Hepatocyte (in vitro differentiated cells): ENCODE results near the gene KASH5. TPM values are rescaled to one million over a fixed set of nuclear protein-coding genes. Genes with fewer than 3 reads are reported as not detected.
A peak's percentile ranks its signal among the peaks of the same experiment; 100 is the strongest.

Experiments
- DNase-seq: peaks from one replicate; pipeline ENCODE4 v3.0.0-alpha.2; 2016; ENCODE audit warnings: low spot score
- H2AFZ ChIP-seq: fragments of 200-600 bp; sonication (generic); 2 replicates; pipeline ENCODE4 v1.6.0; 2016; ENCODE audit warnings: antibody characterized with exemption, mild to moderate bottlenecking
- H3K27ac ChIP-seq: fragments of 200-600 bp; sonication (generic); 2 replicates; pipeline ENCODE4 v1.5.1; 2016; ENCODE audit warnings: mild to moderate bottlenecking
- H3K27me3 ChIP-seq: fragments of 200-600 bp; sonication (generic); 2 replicates; pipeline ENCODE4 v1.6.1; 2016
- H3K36me3 ChIP-seq: fragments of 200-600 bp; sonication (generic); replicated peaks from 2 replicates; pipeline ENCODE4 v1.5.1; 2016; ENCODE audit warnings: low read depth; ENCODE audit not compliant: insufficient read depth
- H3K4me1 ChIP-seq: fragments of 200-600 bp; sonication (generic); 2 replicates; pipeline ENCODE4 v1.5.1; 2016; ENCODE audit warnings: mild to moderate bottlenecking, moderate library complexity; ENCODE audit not compliant: insufficient read depth
- H3K4me2 ChIP-seq: fragments of 200-600 bp; sonication (generic); 2 replicates; pipeline ENCODE4 v1.6.0; 2016
- H3K4me3 ChIP-seq: fragments of 200-600 bp; sonication (generic); 2 replicates; pipeline ENCODE4 v1.5.1; 2016; ENCODE audit warnings: mild to moderate bottlenecking
- H3K79me2 ChIP-seq: fragments of 200-600 bp; sonication (generic); 2 replicates; pipeline ENCODE4 v1.6.0; 2017; ENCODE audit warnings: mild to moderate bottlenecking
- H3K9me2 ChIP-seq: fragments of 200-600 bp; sonication (generic); replicated peaks from 2 replicates; pipeline ENCODE4 v1.6.0; 2017; ENCODE audit warnings: mild to moderate bottlenecking; ENCODE audit not compliant: insufficient read depth
- H3K9me3 ChIP-seq: fragments of 200-600 bp; sonication (generic); 2 replicates; pipeline ENCODE4 v1.5.1; 2016; ENCODE audit warnings: low read depth, mild to moderate bottlenecking
- H4K20me1 ChIP-seq: fragments of 200-600 bp; sonication (generic); 2 replicates; pipeline ENCODE4 v1.6.0; 2016; ENCODE audit warnings: mild to moderate bottlenecking; ENCODE audit not compliant: insufficient read depth, poor library complexity, severe bottlenecking
- EZH2 ChIP-seq: fragments of 200-600 bp; sonication (generic); IDR thresholded peaks from 2 replicates; pipeline ENCODE4 v1.6.1; 2016; ENCODE audit warnings: antibody characterized with exemption, mild to moderate bottlenecking, borderline replicate concordance
- EZH2phosphoT487 ChIP-seq: fragments of 200-600 bp; sonication (generic); IDR thresholded peaks from one replicate; pipeline ENCODE4 v1.6.1; 2018; ENCODE audit warnings: antibody characterized with exemption, mild to moderate bottlenecking, low read depth, moderate library complexity; ENCODE audit not compliant: unreplicated experiment, severe bottlenecking
- WGBS: methylation state at CpG from one replicate; pipeline ENCODE4 v1.1.6; 2016; ENCODE audit warnings: low lambda C conversion rate; ENCODE audit errors: missing lambda C conversion rate; 5-methylcytosine and 5-hydroxymethylcytosine counted together
- polyA plus RNA-seq: library from polyadenylated mRNA; unstranded; fragments of >200 nt; fragmentation: Nextera tagmentation; extraction: Ambion mirVana; gene quantifications from 2 replicates; pipeline ENCODE4 v1.2.1, GENCODE V29; 2016
- total RNA-seq: library from RNA; depleted of rRNA; stranded (reverse); fragments of >200 nt; gene quantifications from 2 replicates; pipeline ENCODE4 v1.2.3, GENCODE V29; 2014
- TF ChIP-seq, protein P1 (sequence below): fragments of 200-600 bp; sonication (generic); IDR thresholded peaks from 2 replicates; pipeline ENCODE4 v1.5.1; 2016; ENCODE audit warnings: antibody characterized with exemption, mild to moderate bottlenecking; ENCODE audit not compliant: poor library complexity

Gene KASH5
- total and polyA plus RNA-seq, 2 experiments from 2014 or later, result not detected

GRCh38 chr19:49432141-49433073, 44.4 kb downstream of the KASH5 start:
- no peak overlapping the region for H3K4me2 ChIP-seq

GRCh38 chr19:49433240-49433901, 45.3 kb downstream of the KASH5 start:
- H3K27me3 ChIP-seq, result peaks cover 99% of the 10 kb centered on the region
- no peaks in the 10 kb centered on the region for H3K36me3 ChIP-seq
- H3K9me3 ChIP-seq, result no peaks in the 10 kb centered on the region
- no peak overlapping the region for H3K27ac ChIP-seq
- DNase-seq, result no peak
- TF ChIP-seq, protein P1, sequence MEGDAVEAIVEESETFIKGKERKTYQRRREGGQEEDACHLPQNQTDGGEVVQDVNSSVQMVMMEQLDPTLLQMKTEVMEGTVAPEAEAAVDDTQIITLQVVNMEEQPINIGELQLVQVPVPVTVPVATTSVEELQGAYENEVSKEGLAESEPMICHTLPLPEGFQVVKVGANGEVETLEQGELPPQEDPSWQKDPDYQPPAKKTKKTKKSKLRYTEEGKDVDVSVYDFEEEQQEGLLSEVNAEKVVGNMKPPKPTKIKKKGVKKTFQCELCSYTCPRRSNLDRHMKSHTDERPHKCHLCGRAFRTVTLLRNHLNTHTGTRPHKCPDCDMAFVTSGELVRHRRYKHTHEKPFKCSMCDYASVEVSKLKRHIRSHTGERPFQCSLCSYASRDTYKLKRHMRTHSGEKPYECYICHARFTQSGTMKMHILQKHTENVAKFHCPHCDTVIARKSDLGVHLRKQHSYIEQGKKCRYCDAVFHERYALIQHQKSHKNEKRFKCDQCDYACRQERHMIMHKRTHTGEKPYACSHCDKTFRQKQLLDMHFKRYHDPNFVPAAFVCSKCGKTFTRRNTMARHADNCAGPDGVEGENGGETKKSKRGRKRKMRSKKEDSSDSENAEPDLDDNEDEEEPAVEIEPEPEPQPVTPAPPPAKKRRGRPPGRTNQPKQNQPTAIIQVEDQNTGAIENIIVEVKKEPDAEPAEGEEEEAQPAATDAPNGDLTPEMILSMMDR, result no peak
- no peak for TF ChIP-seq EZH2phosphoT487
- no peak for TF ChIP-seq EZH2
- H3K4me1 ChIP-seq, result no peaks in the 10 kb centered on the region
- H3K79me2 ChIP-seq, result no peaks in the 10 kb centered on the region
- H3K4me3 ChIP-seq, result no peak overlapping the region
- H3K9me2 ChIP-seq, result no peaks in the 10 kb centered on the region
- no peak overlapping the region for H3K4me2 ChIP-seq
- no peak overlapping the region for H2AFZ ChIP-seq
- 81% methylated on average over 27 of the region's 31 CpGs for WGBS
- H4K20me1 ChIP-seq, result no peaks in the 10 kb centered on the region

More at GRCh38 chr19:49432141-49433073, 44.4 kb downstream of the KASH5 start:
- DNase-seq, result no peak
- H3K36me3 ChIP-seq, result no peaks in the 10 kb centered on the region
- H3K27me3 ChIP-seq, result peaks cover 99% of the 10 kb centered on the region
- WGBS, result 19% methylated on average over 57 of the region's 63 CpGs
- no peaks in the 10 kb centered on the region for H4K20me1 ChIP-seq
- H3K9me3 ChIP-seq, result no peaks in the 10 kb centered on the region
- peaks cover 7% of the 10 kb centered on the region for H3K4me1 ChIP-seq
- H3K27ac ChIP-seq, result no peak overlapping the region
- no peaks in the 10 kb centered on the region for H3K9me2 ChIP-seq
- peak; percentile 93 for TF ChIP-seq EZH2
- TF ChIP-seq EZH2phosphoT487, result peak; percentile 45
- TF ChIP-seq, protein P1, result no peak
- no peak overlapping the region for H3K4me3 ChIP-seq
- H3K79me2 ChIP-seq, result no peaks in the 10 kb centered on the region
- H2AFZ ChIP-seq, result no peak overlapping the region

DNA sequence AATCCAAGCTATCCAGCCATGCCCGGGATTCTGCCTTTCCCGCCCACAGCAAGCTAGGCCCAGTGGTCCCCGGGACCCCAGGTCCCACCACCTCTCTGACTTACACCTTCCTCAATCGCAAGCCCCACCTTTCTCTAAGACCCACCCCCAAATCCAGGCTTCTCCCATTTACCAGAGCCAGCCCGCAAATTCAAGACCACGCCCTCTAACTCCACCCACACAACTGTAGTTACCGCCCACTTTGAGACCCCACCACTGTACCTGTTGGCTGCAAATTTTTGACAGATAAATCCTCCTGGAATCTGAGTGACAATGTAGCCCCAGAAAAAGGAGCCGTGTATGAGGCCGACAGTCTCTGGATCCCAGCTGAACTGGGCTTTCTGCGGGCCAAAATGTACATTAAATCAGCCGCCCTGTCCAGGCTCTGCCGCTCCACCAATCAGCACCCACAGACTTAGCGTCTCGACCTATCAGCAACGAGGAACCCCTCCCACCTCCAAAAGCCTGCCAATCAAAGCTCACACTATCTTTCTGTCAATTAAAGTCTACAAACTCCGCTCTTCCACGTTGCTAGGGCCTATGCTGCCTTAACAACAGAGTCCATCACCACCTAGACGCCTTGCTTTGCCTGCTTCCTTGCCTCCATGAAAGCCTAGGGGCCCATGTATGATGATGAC, 47.0 kb downstream of the KASH5 start:
- 92% methylated on average over 18 of the region's 18 CpGs for WGBS

More for the DNA sequence above, 47.0 kb downstream of the KASH5 start:
- H3K9me3 ChIP-seq, result no peaks in the 10 kb centered on the region
- no peak for DNase-seq
- H2AFZ ChIP-seq, result no peak overlapping the region
- H3K4me1 ChIP-seq, result no peaks in the 10 kb centered on the region
- no peak for TF ChIP-seq EZH2phosphoT487
- TF ChIP-seq EZH2, result no peak
- TF ChIP-seq, protein P1, result no peak
- H3K27ac ChIP-seq, result no peak overlapping the region
- no peak overlapping the region for H3K4me3 ChIP-seq
- peaks cover 100% of the 10 kb centered on the region for H3K27me3 ChIP-seq
- no peaks in the 10 kb centered on the region for H3K36me3 ChIP-seq
- H4K20me1 ChIP-seq, result no peaks in the 10 kb centered on the region
- no peaks in the 10 kb centered on the region for H3K9me2 ChIP-seq
- H3K4me2 ChIP-seq, result no peak overlapping the region
- no peaks in the 10 kb centered on the region for H3K79me2 ChIP-seq
